ENCODE measurements around the gene LMBR1. TPM values are rescaled to one million over a fixed set of nuclear protein-coding genes. Genes with fewer than 3 reads are reported as not detected.

Gene LMBR1
- total and polyA plus RNA-seq, 2 donors (not counting 3 experiments of a cell fraction or from before 2014, with no cell fraction given): 14.0 to 72.9 TPM

DNA sequence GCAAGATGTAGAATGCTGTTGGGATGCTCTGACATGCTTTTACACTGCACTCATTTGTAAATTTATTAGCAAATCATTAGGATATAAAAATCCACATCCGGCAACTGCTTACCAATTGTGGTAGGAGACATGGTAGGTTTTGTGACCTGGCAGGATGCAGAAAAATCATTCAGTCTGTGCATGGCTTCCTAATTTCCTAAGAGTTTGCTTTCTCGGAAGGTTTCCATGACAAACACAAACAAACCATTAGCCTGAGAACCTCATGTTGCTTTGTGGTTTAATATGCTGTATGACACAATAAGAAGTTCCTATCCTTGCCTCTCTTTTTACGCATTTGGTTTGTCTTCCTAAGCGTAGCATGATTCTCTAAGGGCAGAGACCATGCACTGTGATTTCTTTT is 14.7 kb upstream of the LMBR1 start:
- Histone ChIP-seq H4K20me1 (replicated peaks; ENCODE audit: control insufficient read depth, extremely low read depth, insufficient read depth, low read length) (no peaks in the 10 kb centered on the region), H3K9ac (replicated peaks; ENCODE audit: extremely low read depth, insufficient read depth, low read length) (no peak overlapping the region), H3K9me3 (replicated peaks; ENCODE audit: control insufficient read depth, insufficient read depth, low read length) (no peaks in the 10 kb centered on the region), H3K9me1 (replicated peaks; ENCODE audit: control insufficient read depth, extremely low read depth, insufficient read depth, low read length) (no peaks in the 10 kb centered on the region), H2AFZ (ENCODE audit: low read depth, low read length) (no peak overlapping the region), H3K27ac (ENCODE audit: insufficient read depth, low read depth, low read length) (no peak overlapping the region), H3K4me2 (ENCODE audit: insufficient read depth, low read length) (no peak overlapping the region), H3K27me3 (ENCODE audit: control insufficient read depth in 2 of 2, insufficient read depth in 2 of 2, low read length in 2 of 2) (no peaks in the 10 kb centered on the region), H3K36me3 (ENCODE audit: control insufficient read depth in 2 of 2, extremely low read depth in 1 of 2, insufficient read depth in 2 of 2, low read length in 2 of 2) (no peaks in the 10 kb centered on the region), H3K79me2 (ENCODE audit: control insufficient read depth, insufficient read depth, low read length) (no peaks in the 10 kb centered on the region), H3K4me3 (replicated peaks in 1 of 3; ENCODE audit: insufficient read depth in 1 of 3, low read depth in 1 of 3, low read length in 3 of 3) (no peak overlapping the region), H3K4me1 (ENCODE audit: control insufficient read depth, extremely low read depth, insufficient read depth, low read length) (peaks cover 14% of the 10 kb centered on the region)
- FAIRE-seq: no peak
- CTCF ChIA-PET: interaction anchor here (1.0 to 2.9 kb wide), 2 partner anchors 14 to 42 kb away, joined by 3 to 11 read pairs; partner anchors contain the start of genes LMBR1 and NOM1
- DNase-seq (ENCODE audit: low read depth, low spot score): no peak
- TF ChIP-seq POLR2AphosphoS5 (IDR thresholded peaks at IDR 0.05; ENCODE audit: insufficient read depth, low read depth, low read length): no peak
- TF ChIP-seq GATA2 (IDR thresholded peaks at IDR 0.05; ENCODE audit: insufficient read depth, insufficient read length, low read depth, low read length): no peak
- no peak for TF ChIP-seq JUN (IDR thresholded peaks at IDR 0.05; ENCODE audit: borderline replicate concordance, insufficient read depth, insufficient read length, low read depth)
- dilution Hi-C loops (cut with MboI; ENCODE audit: extremely low pct_ligation_motif_present, low sequenced_read_pairs) (no loop called here), intact Hi-C loops (cut with micrococcal nuclease) (loop anchor here (2.0 to 5.0 kb wide), 3 partner anchors 343 to 430 kb away; partner anchors contain the start of gene DNAJB6)
- POLR2A ChIA-PET: no interaction called here
- no TSS peak for BruUV-seq (replicated peaks)

DNA sequence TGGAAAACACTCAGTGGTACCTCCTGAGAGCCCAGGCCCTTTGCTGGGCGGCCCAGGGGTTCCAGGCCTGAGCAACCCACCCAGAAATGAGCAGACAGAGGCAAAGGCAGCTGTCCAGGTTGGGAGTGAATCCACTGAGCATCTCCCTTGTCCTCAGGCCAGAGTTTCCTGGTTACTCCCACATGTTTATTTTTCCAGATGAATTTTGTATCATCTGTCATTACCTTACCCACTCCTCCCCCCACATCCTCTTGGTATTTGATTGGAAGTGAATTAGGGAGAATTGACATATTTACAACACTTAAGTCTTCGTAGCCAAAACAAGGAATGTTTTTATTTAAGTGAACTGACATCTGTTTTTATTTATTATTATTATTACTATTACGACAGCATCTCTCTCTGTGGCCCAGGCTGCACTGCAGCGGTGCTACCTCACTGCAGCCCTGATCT is 13.2 kb upstream of the LMBR1 start:
- H3K79me2 ChIP-seq (ENCODE audit: control insufficient read depth, insufficient read depth, low read length): no peaks in the 10 kb centered on the region
- no peak overlapping the region for H3K4me3 ChIP-seq (replicated peaks in 1 of 3; ENCODE audit: insufficient read depth in 1 of 3, low read depth in 1 of 3, low read length in 3 of 3)
- ChIA-PET CTCF (interaction anchor here (2.9 to 3.0 kb wide), 2 partner anchors 13 to 44 kb away, joined by 11 to 17 read pairs; partner anchors contain the start of genes LMBR1 and NOM1), POLR2A (no interaction called here)
- dilution Hi-C loops (cut with MboI; ENCODE audit: extremely low pct_ligation_motif_present, low sequenced_read_pairs): no loop called here
- H3K9ac ChIP-seq (replicated peaks; ENCODE audit: extremely low read depth, insufficient read depth, low read length): no peak overlapping the region
- FAIRE-seq: no peak
- no peak for DNase-seq (ENCODE audit: low read depth, low spot score)
- H4K20me1 ChIP-seq (replicated peaks; ENCODE audit: control insufficient read depth, extremely low read depth, insufficient read depth, low read length): no peaks in the 10 kb centered on the region
- no peaks in the 10 kb centered on the region for H3K27me3 ChIP-seq (ENCODE audit: control insufficient read depth in 2 of 2, insufficient read depth in 2 of 2, low read length in 2 of 2)
- no peaks in the 10 kb centered on the region for H3K36me3 ChIP-seq (ENCODE audit: control insufficient read depth in 2 of 2, extremely low read depth in 1 of 2, insufficient read depth in 2 of 2, low read length in 2 of 2)
- H3K9me3 ChIP-seq (replicated peaks; ENCODE audit: control insufficient read depth, insufficient read depth, low read length): no peaks in the 10 kb centered on the region
- peaks cover 14% of the 10 kb centered on the region for H3K4me1 ChIP-seq (ENCODE audit: control insufficient read depth, extremely low read depth, insufficient read depth, low read length)
- TF ChIP-seq FOS (IDR thresholded peaks at IDR 0.05; ENCODE audit: borderline replicate concordance, insufficient read depth, low read length): no peak
- no peak for TF ChIP-seq POLR2A (IDR thresholded peaks at IDR 0.05; ENCODE audit: low read depth, low read length)
- TF ChIP-seq EZH2 (IDR thresholded peaks at IDR 0.05; ENCODE audit: borderline replicate concordance, low read depth, low read length, severe bottlenecking): no peak
- no peak for TF ChIP-seq GATA2 (IDR thresholded peaks at IDR 0.05; ENCODE audit: insufficient read depth, insufficient read length, low read depth, low read length)
- no peak for TF ChIP-seq POLR2AphosphoS5 (IDR thresholded peaks at IDR 0.05; ENCODE audit: insufficient read depth, low read depth, low read length)
- TF ChIP-seq, protein P1, sequence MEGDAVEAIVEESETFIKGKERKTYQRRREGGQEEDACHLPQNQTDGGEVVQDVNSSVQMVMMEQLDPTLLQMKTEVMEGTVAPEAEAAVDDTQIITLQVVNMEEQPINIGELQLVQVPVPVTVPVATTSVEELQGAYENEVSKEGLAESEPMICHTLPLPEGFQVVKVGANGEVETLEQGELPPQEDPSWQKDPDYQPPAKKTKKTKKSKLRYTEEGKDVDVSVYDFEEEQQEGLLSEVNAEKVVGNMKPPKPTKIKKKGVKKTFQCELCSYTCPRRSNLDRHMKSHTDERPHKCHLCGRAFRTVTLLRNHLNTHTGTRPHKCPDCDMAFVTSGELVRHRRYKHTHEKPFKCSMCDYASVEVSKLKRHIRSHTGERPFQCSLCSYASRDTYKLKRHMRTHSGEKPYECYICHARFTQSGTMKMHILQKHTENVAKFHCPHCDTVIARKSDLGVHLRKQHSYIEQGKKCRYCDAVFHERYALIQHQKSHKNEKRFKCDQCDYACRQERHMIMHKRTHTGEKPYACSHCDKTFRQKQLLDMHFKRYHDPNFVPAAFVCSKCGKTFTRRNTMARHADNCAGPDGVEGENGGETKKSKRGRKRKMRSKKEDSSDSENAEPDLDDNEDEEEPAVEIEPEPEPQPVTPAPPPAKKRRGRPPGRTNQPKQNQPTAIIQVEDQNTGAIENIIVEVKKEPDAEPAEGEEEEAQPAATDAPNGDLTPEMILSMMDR (IDR thresholded peaks at IDR 0.05; ENCODE audit: extremely low read depth in 1 of 2, insufficient read depth in 1 of 2, low read depth in 1 of 2, low read length in 2 of 2): no peak
- TF ChIP-seq JUN (IDR thresholded peaks at IDR 0.05; ENCODE audit: borderline replicate concordance, insufficient read depth, insufficient read length, low read depth): no peak
- TF ChIP-seq, protein P2, sequence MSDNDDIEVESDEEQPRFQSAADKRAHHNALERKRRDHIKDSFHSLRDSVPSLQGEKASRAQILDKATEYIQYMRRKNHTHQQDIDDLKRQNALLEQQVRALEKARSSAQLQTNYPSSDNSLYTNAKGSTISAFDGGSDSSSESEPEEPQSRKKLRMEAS (IDR thresholded peaks at IDR 0.05; ENCODE audit: insufficient read depth, insufficient read length): no peak
- TF ChIP-seq MYC (IDR thresholded peaks at IDR 0.05; ENCODE audit: low read depth, low read length): no peak
- no peak overlapping the region for H2AFZ ChIP-seq (ENCODE audit: low read depth, low read length)
- H3K9me1 ChIP-seq (replicated peaks; ENCODE audit: control insufficient read depth, extremely low read depth, insufficient read depth, low read length): no peaks in the 10 kb centered on the region
- H3K27ac ChIP-seq (ENCODE audit: insufficient read depth, low read depth, low read length): no peak overlapping the region
- BruUV-seq (replicated peaks): no TSS peak
- intact Hi-C loops (cut with micrococcal nuclease): loop anchor here (5.0 kb wide), 1 partner anchor 431 kb away; the partner anchor contains the start of gene DNAJB6
- no peak overlapping the region for H3K4me2 ChIP-seq (ENCODE audit: insufficient read depth, low read length)

Data from endothelial cell of umbilical vein (primary cell).